Measurements from ENCODE around the gene CDR2.
"Not testable (repeated sequence)": the region's sequence is repeated elsewhere in the genome, so short reads cannot be mapped to it uniquely, and the experiment has no call there.

The CDR2 gene

GRCh38 chr16:22375117-22375962, 921 bp upstream of the CDR2 start:
- DNase-seq: no peak

- DNase-seq: peak; percentile 25
These were observed 633 bp downstream of the CDR2 start for GRCh38 chr16:22373662-22374310.

GRCh38 chr16:22372882-22373661, 1.3 kb downstream of the CDR2 start:
- DNase-seq: no peak

GRCh38 chr16:22370038-22370820, 4.2 kb downstream of the CDR2 start:
- no peak for DNase-seq

GRCh38 chr16:22369221-22369811, 5.1 kb downstream of the CDR2 start:
- DNase-seq: no peak

GRCh38 chr16:22368200-22368826, 6.1 kb downstream of the CDR2 start:
- not testable (repeated sequence) for DNase-seq

GRCh38 chr16:22366889-22367288, 7.5 kb downstream of the CDR2 start:
- no peak for DNase-seq

GRCh38 chr16:22366371-22366770, 8.0 kb downstream of the CDR2 start:
- no peak for DNase-seq

GRCh38 chr16:22364241-22364640, 10.2 kb downstream of the CDR2 start:
- DNase-seq: no peak

- DNase-seq: no peak
These were observed 13.3 kb downstream of the CDR2 start for GRCh38 chr16:22360963-22361659.

GRCh38 chr16:22359679-22360078, 14.7 kb downstream of the CDR2 start:
- DNase-seq: no peak

GRCh38 chr16:22358000-22358399, 16.4 kb downstream of the CDR2 start:
- DNase-seq: no peak

- no peak for DNase-seq
These were observed 16.8 kb downstream of the CDR2 start for GRCh38 chr16:22357635-22357971.

GRCh38 chr16:22356930-22357634, 17.3 kb downstream of the CDR2 start:
- DNase-seq: no peak

- no peak for DNase-seq
These were observed 18.9 kb downstream of the CDR2 start for GRCh38 chr16:22355487-22355908.

- DNase-seq: no peak
These were observed 20.4 kb downstream of the CDR2 start for GRCh38 chr16:22353933-22354541.

GRCh38 chr16:22353191-22353919, 21.1 kb downstream of the CDR2 start:
- no peak for DNase-seq

- DNase-seq: no peak
These were observed 21.7 kb downstream of the CDR2 start for GRCh38 chr16:22352723-22353122.

- no peak for DNase-seq
These were observed 22.3 kb downstream of the CDR2 start for GRCh38 chr16:22352140-22352539.

All from stimulated activated CD4-positive, alpha-beta T cell treated with anti-CD3 and anti-CD28 coated beads, Interleukin-1b, Interleukin-23, amount 100 ng/mL, for 48 hours (primary cell).